ENCODE measurements around the gene FAM170A. TPM values are rescaled to one million over a fixed set of nuclear protein-coding genes. Genes with fewer than 3 reads are reported as not detected.

The FAM170A gene, protein sequence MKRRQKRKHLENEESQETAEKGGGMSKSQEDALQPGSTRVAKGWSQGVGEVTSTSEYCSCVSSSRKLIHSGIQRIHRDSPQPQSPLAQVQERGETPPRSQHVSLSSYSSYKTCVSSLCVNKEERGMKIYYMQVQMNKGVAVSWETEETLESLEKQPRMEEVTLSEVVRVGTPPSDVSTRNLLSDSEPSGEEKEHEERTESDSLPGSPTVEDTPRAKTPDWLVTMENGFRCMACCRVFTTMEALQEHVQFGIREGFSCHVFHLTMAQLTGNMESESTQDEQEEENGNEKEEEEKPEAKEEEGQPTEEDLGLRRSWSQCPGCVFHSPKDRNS
- not detected in 2 replicates for total RNA-seq

- DNase-seq (ENCODE audit: low read depth) (no peak), FAIRE-seq (no peak)
- Histone ChIP-seq H3K4me3 (ENCODE audit: low read depth, low read length) (no peak within 1 kb of the TSS), H3K27me3 (ENCODE audit: control insufficient read depth, insufficient read depth, low read length) (no peaks in the 10 kb centered on the region), H3K36me3 (ENCODE audit: control insufficient read depth, insufficient read depth, low read length) (no peaks in the 10 kb centered on the region)
- TF ChIP-seq, protein P1, sequence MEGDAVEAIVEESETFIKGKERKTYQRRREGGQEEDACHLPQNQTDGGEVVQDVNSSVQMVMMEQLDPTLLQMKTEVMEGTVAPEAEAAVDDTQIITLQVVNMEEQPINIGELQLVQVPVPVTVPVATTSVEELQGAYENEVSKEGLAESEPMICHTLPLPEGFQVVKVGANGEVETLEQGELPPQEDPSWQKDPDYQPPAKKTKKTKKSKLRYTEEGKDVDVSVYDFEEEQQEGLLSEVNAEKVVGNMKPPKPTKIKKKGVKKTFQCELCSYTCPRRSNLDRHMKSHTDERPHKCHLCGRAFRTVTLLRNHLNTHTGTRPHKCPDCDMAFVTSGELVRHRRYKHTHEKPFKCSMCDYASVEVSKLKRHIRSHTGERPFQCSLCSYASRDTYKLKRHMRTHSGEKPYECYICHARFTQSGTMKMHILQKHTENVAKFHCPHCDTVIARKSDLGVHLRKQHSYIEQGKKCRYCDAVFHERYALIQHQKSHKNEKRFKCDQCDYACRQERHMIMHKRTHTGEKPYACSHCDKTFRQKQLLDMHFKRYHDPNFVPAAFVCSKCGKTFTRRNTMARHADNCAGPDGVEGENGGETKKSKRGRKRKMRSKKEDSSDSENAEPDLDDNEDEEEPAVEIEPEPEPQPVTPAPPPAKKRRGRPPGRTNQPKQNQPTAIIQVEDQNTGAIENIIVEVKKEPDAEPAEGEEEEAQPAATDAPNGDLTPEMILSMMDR (IDR thresholded peaks at IDR 0.05; ENCODE audit: insufficient read depth, low read length, severe bottlenecking): no peak
These were observed at the start of gene FAM170A for GRCh38 chr5:119629339-119629738. Gene FAM170A, plus strand, starts transcription at chr5:119629558. Its CDS starts 211 bp downstream, at chr5:119629769.

DNA sequence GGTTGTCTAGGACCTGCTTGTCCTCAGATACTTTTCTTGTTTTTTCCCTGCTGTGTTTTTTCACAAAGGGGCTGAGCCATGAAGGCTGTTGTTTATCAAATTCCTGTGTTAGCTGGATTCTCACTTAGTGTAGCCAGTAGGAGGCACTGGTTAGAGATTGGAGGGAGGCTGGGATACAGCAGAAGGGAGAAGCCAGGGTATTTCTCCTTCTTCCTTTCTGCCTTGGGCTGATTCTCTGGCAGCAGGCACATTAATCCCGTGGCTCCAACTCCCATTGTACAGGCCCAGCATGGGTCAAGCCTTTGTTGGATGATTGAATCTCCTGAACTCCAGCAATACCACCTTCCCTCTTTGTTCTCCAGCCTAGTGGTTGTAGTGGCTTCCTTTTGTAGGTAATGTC lies 46.4 kb upstream of the FAM170A start:
- no peaks in the 10 kb centered on the region for H3K27me3 ChIP-seq (ENCODE audit: control insufficient read depth, insufficient read depth, low read length)
- FAIRE-seq (no peak), DNase-seq (ENCODE audit: low read depth) (no peak)
- TF ChIP-seq, protein P1 (IDR thresholded peaks at IDR 0.05; ENCODE audit: insufficient read depth, low read length, severe bottlenecking): no peak
- H3K4me3 ChIP-seq (ENCODE audit: low read depth, low read length): no peak overlapping the region
- no peaks in the 10 kb centered on the region for H3K36me3 ChIP-seq (ENCODE audit: control insufficient read depth, insufficient read depth, low read length)

DNA sequence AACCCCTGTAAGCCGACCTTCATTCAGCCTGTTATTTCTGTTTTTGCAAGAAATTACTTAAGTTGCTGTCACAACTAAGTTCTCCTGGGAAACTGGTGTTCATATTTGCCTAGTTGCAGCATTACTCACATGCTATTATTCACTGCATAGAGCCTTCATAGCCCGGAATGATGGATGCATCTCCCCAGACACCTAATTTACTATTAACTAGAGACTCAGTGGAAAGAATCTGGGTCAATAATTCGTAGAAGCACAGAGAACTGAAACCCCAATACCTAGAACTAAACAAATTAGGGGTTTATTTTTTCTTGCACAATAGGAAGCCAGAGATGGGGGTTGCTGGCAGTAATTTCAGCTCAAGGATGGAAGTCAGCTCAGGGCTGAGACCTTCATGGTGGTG lies 45.7 kb upstream of the FAM170A start:
- TF ChIP-seq, protein P1 (IDR thresholded peaks at IDR 0.05; ENCODE audit: insufficient read depth, low read length, severe bottlenecking): no peak
- DNase-seq (ENCODE audit: low read depth): no peak
- FAIRE-seq: no peak
- Histone ChIP-seq H3K36me3 (ENCODE audit: control insufficient read depth, insufficient read depth, low read length) (no peaks in the 10 kb centered on the region), H3K4me3 (ENCODE audit: low read depth, low read length) (no peak overlapping the region), H3K27me3 (ENCODE audit: control insufficient read depth, insufficient read depth, low read length) (no peaks in the 10 kb centered on the region)

DNA sequence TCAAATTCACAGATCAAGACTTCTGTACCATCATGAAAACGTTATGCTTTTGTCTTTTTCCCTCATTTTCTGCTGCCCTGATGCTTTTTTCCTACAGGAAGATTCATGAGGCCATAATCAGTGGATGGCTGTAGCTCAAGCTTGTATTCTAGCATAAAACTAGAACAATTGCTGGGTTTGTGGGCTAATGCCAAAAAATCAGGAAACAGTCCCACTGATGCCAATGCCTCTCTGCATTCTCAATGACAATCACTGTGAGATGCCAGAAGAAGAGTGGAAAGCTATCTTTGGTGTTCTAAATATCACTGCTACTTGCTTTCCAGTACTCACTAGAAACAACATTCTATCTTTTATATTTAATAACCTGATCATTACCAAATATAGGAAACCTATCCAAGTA lies 33.3 kb upstream of the FAM170A start:
- Histone ChIP-seq H3K36me3 (ENCODE audit: control insufficient read depth, insufficient read depth, low read length) (no peaks in the 10 kb centered on the region), H3K4me3 (ENCODE audit: low read depth, low read length) (no peak overlapping the region), H3K27me3 (ENCODE audit: control insufficient read depth, insufficient read depth, low read length) (no peaks in the 10 kb centered on the region)
- FAIRE-seq: peak; percentile 70
- TF ChIP-seq, protein P1 (IDR thresholded peaks at IDR 0.05; ENCODE audit: insufficient read depth, low read length, severe bottlenecking): no peak
- DNase-seq (ENCODE audit: low read depth): no peak

GRCh38 chr5:119597728-119598298 lies 31.5 kb upstream of the FAM170A start:
- H3K4me3 ChIP-seq (ENCODE audit: low read depth, low read length): no peak overlapping the region
- no peak for FAIRE-seq
- DNase-seq (ENCODE audit: low read depth): no peak
- TF ChIP-seq, protein P1 (IDR thresholded peaks at IDR 0.05; ENCODE audit: insufficient read depth, low read length, severe bottlenecking): no peak
- H3K27me3 ChIP-seq (ENCODE audit: control insufficient read depth, insufficient read depth, low read length): no peaks in the 10 kb centered on the region
- H3K36me3 ChIP-seq (ENCODE audit: control insufficient read depth, insufficient read depth, low read length): no peaks in the 10 kb centered on the region
